ENCODE data around the gene ENTREP3. TPM values are rescaled to one million over a fixed set of nuclear protein-coding genes. Genes with fewer than 3 reads are reported as not detected.

Gene ENTREP3
- total RNA-seq, 4 donors from 2014 or later = 5.3 to 28.2 (median 11.7) TPM

DNA sequence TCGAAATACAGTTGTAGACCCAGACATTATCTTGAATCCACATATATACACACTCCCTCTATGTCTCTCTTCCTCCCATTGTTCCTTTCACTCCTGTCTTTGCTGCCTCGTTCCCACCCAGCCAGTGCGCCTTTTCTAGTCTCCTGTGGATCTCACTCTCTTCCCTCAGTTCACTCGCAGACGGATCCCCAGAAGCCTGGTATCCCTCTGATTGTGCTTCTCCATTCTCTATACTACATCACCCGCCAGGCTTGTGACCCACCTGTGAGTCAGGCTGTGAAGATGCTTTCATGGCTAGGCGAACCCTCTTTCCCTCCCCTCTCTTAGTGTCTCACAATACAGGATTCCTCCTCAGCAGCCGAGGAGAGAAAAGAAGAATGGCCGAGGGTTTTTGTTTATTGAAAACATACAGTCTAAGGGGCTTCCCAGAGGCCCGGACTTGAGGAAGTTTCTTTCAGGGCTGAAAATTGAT is 23.4 kb upstream of the ENTREP3 start:
- intact Hi-C loops (cut with DNase I; ENCODE audit: low total_unique reads) = loop anchor here (5.0 kb wide), 1 partner anchor 44 kb away; the partner anchor contains the start of gene RUSC1
- Histone ChIP-seq H3K27ac (no peak overlapping the region), H3K4me3 (no peak overlapping the region), H3K9me3 (no peaks in the 10 kb centered on the region), H3K27me3 (no peaks in the 10 kb centered on the region), H3K36me3 (no peaks in the 10 kb centered on the region), H3K4me1 (peaks cover 0 to 10% of the 10 kb centered on the region in 2 donors)
- DNase-seq = no peak
- TF ChIP-seq POLR2A (IDR thresholded peaks at IDR 0.05) = no peak
- TF ChIP-seq, protein P1, sequence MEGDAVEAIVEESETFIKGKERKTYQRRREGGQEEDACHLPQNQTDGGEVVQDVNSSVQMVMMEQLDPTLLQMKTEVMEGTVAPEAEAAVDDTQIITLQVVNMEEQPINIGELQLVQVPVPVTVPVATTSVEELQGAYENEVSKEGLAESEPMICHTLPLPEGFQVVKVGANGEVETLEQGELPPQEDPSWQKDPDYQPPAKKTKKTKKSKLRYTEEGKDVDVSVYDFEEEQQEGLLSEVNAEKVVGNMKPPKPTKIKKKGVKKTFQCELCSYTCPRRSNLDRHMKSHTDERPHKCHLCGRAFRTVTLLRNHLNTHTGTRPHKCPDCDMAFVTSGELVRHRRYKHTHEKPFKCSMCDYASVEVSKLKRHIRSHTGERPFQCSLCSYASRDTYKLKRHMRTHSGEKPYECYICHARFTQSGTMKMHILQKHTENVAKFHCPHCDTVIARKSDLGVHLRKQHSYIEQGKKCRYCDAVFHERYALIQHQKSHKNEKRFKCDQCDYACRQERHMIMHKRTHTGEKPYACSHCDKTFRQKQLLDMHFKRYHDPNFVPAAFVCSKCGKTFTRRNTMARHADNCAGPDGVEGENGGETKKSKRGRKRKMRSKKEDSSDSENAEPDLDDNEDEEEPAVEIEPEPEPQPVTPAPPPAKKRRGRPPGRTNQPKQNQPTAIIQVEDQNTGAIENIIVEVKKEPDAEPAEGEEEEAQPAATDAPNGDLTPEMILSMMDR (IDR thresholded peaks at IDR 0.05) = no peak

DNA sequence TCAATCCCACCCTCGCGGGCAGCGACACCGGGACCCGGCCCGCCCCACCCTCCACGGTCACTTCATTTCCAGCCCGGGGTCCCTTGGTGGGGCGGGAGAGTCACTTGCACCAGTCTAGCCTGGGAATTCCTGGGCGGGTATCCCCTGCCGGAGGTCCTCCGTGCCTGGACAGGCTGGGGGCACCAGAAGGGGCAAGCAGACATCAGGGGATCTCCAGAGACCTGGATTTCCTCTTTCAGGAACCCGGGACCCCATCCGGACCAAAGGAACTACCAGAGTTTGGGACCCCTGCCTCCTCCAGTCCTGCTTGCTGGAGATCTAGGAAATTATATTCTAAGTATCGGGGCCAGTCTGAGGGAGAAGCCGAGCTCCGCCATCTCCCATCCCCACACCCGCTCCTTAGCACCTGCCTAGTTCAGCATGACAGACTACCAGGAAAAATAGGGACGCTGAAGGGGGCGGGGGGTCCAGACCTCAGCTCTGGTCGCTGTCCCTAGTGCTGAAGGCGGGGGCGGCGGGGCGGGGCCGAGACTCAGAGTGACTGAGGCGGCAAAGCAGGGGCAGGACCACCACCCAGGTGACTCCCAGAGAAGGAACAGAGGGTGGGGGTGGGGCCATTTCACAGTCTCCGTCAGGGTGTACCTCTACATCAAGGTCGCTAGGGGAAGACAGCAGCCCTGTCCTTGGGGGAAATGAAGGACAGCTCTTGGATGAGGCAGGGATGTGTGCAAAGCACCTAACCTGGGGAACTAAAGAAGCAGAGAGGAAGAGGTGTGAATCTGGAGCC is 22.8 kb upstream of the ENTREP3 start:
- H3K27me3 ChIP-seq = no peaks in the 10 kb centered on the region
- peak; percentile 58 to 59 for DNase-seq
- TF ChIP-seq, protein P1 (IDR thresholded peaks at IDR 0.05) = peak in 2 of 4 experiments; percentile 29 to 30
- no peak for TF ChIP-seq POLR2A (IDR thresholded peaks at IDR 0.05)
- H3K9me3 ChIP-seq = no peaks in the 10 kb centered on the region
- no peaks in the 10 kb centered on the region for H3K36me3 ChIP-seq
- H3K27ac ChIP-seq = peak overlapping the region; percentile 72 to 73
- H3K4me3 ChIP-seq = peak overlapping the region; percentile 50 to 72
- H3K4me1 ChIP-seq = peaks cover 0 to 10% of the 10 kb centered on the region in 2 donors
- intact Hi-C loops (cut with DNase I; ENCODE audit: low total_unique reads) = loop anchor here (5.0 kb wide), 1 partner anchor 44 kb away; the partner anchor contains the start of gene RUSC1

DNA sequence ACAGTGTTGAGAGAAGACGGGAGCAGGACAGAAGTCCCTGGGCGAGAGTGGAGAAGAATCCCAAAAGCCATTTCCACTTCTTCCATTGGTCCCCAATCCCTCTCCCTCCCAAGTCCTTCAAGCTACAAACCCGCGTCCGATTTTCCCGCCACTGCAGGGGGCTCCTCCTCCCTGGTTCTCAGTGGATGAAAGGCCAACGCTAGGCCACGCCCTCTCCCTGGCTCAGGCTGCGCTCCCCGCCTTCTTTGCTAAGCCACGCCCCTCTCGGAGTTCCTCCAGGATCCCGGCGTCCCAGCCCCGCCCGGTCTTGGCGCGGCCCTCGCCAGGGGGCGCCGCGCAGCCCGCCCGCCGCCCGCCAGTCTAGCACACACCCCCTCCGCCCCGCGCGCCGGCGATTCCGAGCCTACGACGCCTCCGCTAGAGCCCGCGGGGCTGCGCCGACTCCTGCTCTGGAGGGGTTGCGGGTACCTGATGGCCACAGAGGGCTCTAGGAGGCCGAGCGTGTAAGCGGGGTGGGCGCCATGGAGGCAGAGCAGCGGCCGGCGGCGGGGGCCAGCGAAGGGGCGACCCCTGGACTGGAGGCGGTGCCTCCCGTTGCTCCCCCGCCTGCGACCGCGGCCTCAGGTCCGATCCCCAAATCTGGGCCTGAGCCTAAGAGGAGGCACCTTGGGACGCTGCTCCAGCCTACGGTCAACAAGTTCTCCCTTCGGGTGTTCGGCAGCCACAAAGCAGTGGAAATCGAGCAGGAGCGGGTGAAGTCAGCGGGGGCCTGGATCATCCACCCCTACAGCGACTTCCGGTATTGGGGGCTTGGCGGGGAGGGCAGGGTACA is 22.0 kb upstream of the ENTREP3 start, which contains the start of gene HCN3:
Gene HCN3, plus strand, starts transcription at position 394 of the 832 bp plus-strand sequence. Its CDS starts 128 bp downstream, at position 522.
- no peaks in the 10 kb centered on the region for H3K36me3 ChIP-seq
- intact Hi-C loops (cut with DNase I; ENCODE audit: low total_unique reads) = loop anchor here (5.0 kb wide), 1 partner anchor 45 kb away; the partner anchor contains the start of gene RUSC1
- no peaks in the 10 kb centered on the region for H3K9me3 ChIP-seq
- no peak for TF ChIP-seq POLR2A (IDR thresholded peaks at IDR 0.05)
- TF ChIP-seq, protein P1 (IDR thresholded peaks at IDR 0.05) = peak; percentile 51 to 81 (median 80)
- H3K27me3 ChIP-seq = no peaks in the 10 kb centered on the region
- H3K27ac ChIP-seq = peak within 1 kb of the TSS; percentile 72 to 73
- peaks cover 3 to 10% of the 10 kb centered on the region in 2 donors for H3K4me1 ChIP-seq
- H3K4me3 ChIP-seq = peak within 1 kb of the TSS; percentile 50 to 72
- peak; percentile 98 to 99 for DNase-seq

DNA sequence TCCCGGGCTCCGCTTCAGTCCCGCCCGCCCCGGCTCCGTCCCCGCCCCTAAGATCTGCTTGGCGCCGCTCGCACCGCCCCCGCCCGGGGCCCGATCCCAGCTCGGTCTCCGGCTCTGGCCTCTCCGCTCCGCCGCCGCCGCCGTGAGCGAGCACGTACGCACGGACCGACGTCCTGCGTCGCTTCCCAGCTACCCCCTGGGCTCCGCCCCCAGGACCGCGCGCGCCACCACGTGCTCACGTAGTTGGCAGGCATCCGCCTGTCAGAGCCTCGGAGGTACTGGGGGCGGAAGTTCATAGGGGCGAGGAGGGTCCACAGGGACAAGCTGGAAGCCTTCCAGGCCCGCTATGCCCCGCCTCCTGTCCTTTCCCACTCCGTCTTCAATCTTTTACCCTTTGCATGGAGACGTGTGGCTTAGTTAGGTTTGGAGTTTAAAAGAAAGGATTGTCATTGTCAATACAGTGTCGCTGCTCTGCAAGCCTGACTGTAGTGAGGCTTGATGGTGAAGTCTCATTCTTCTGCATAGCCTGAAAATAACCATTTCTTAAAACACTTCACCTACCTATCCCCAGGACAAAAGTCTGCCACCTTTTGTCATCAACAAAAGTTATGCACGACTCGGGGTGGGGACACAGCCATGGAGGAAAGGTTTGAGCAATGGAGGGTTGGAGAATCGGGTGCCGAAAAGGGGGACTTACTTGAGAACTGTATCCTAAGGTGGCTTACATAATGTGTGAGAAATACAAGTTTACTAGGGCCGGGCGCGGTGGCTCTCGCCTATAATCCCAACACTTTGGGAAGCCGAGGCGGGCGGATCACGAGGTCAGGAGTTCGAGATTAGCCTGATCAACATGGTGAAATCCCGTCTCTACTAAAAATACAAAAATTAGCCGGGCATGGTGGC is 18.3 kb upstream of the ENTREP3 start, which contains the start of gene CLK2:
Gene CLK2, minus strand, starts transcription at position 162 of the 903 bp plus-strand sequence. CDS start 2,527 bp downstream, outside the sequence.
- peak; percentile 91 to 96 for DNase-seq
- H3K27me3 ChIP-seq = no peaks in the 10 kb centered on the region
- peaks cover 7 to 10% of the 10 kb centered on the region in 2 donors for H3K4me1 ChIP-seq
- H3K4me3 ChIP-seq = peak within 1 kb of the TSS; percentile 65 to 90
- H3K36me3 ChIP-seq = no peaks in the 10 kb centered on the region
- H3K27ac ChIP-seq = peak within 1 kb of the TSS; percentile 85 to 97
- TF ChIP-seq, protein P1 (IDR thresholded peaks at IDR 0.05) = peak in 1 of 4 experiments; percentile 7
- peak; percentile 57 to 89 for TF ChIP-seq POLR2A (IDR thresholded peaks at IDR 0.05)
- H3K9me3 ChIP-seq = no peaks in the 10 kb centered on the region
- intact Hi-C loops (cut with DNase I; ENCODE audit: low total_unique reads) = no loop called here
